SHP77 (cell line): ENCODE results near the gene ALDH1L1.

Source experiments
- DNase-seq, 2 experiments: peaks; one replicate each; lab custom pipeline; 2025; lab: John Stamatoyannopoulos, UW

Gene ALDH1L1

GRCh38 chr3:126194713-126195305 is 14.4 kb upstream of the ALDH1L1 start:
- DNase-seq, result no peak

GRCh38 chr3:126191246-126191645 is 10.9 kb upstream of the ALDH1L1 start:
- no peak for DNase-seq

- DNase-seq, result no peak
Measured at GRCh38 chr3:126187920-126188319, 7.5 kb upstream of the ALDH1L1 start.

- DNase-seq, result no peak
Measured at GRCh38 chr3:126186749-126187148, 6.4 kb upstream of the ALDH1L1 start.

- DNase-seq, result no peak
Measured at GRCh38 chr3:126186271-126186670, 5.9 kb upstream of the ALDH1L1 start.

- no peak for DNase-seq
Measured at GRCh38 chr3:126184465-126185000, 4.1 kb upstream of the ALDH1L1 start.

- no peak for DNase-seq
Measured at GRCh38 chr3:126181398-126181725, 976 bp upstream of the ALDH1L1 start.

GRCh38 chr3:126179825-126180476 is 435 bp downstream of the ALDH1L1 start:
- DNase-seq, result no peak

GRCh38 chr3:126170073-126170777 is 10.2 kb downstream of the ALDH1L1 start:
- no peak for DNase-seq

GRCh38 chr3:126167566-126167965 is 12.8 kb downstream of the ALDH1L1 start:
- no peak for DNase-seq

GRCh38 chr3:126166009-126166408 is 14.4 kb downstream of the ALDH1L1 start:
- DNase-seq, result no peak

GRCh38 chr3:126161309-126161708 is 19.1 kb downstream of the ALDH1L1 start:
- no peak for DNase-seq

- DNase-seq, result no peak
Measured at GRCh38 chr3:126160243-126161210, 19.9 kb downstream of the ALDH1L1 start.

GRCh38 chr3:126159476-126159875 is 20.9 kb downstream of the ALDH1L1 start:
- no peak for DNase-seq

- no peak for DNase-seq
Measured at GRCh38 chr3:126158912-126159454, 21.4 kb downstream of the ALDH1L1 start.

GRCh38 chr3:126158016-126158911 is 22.1 kb downstream of the ALDH1L1 start:
- no peak for DNase-seq

- DNase-seq, result no peak
Measured at GRCh38 chr3:126157083-126157768, 23.2 kb downstream of the ALDH1L1 start.

GRCh38 chr3:126156468-126156867 is 23.9 kb downstream of the ALDH1L1 start:
- peak in 1 of 2 experiments; percentile 4 for DNase-seq

- no peak for DNase-seq
Measured at GRCh38 chr3:126155819-126156218, 24.6 kb downstream of the ALDH1L1 start.

GRCh38 chr3:126155280-126155640 is 25.1 kb downstream of the ALDH1L1 start:
- DNase-seq, result no peak
